DMS153 (cell line): ENCODE data around the gene SLC10A2.

Experiments
- DNase-seq: peaks from one replicate; lab custom pipeline; 2025; lab: John Stamatoyannopoulos, UW

Gene SLC10A2

GRCh38 chr13:103046676-103047075 lies 19.5 kb downstream of the SLC10A2 start:
- DNase-seq, result no peak

GRCh38 chr13:103044056-103044455 lies 22.2 kb downstream of the SLC10A2 start:
- DNase-seq, result no peak

- DNase-seq, result no peak
Observed at GRCh38 chr13:103040006-103040405, 26.2 kb downstream of the SLC10A2 start.

DNA sequence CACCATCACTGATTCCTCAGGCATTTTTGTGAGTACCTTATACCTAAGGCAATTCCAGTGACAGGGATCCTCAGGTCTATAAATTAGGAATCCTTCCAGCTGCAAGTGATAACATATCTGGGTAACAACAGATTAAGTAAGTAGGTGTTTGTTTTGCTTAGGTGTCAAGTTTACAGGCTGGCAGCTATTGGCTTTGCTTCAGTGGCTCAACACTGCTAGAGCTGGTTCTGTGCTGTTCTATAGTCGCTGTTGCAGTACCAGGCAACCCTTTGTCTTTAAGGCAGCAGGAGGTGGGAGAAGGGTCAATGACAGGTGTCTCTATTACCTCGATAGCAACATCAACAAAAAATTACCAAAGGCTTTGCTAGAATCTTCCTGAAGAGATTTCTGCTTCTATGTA lies 27.0 kb downstream of the SLC10A2 start:
- no peak for DNase-seq

GRCh38 chr13:103036268-103036667 lies 29.9 kb downstream of the SLC10A2 start:
- DNase-seq, result no peak

DNA sequence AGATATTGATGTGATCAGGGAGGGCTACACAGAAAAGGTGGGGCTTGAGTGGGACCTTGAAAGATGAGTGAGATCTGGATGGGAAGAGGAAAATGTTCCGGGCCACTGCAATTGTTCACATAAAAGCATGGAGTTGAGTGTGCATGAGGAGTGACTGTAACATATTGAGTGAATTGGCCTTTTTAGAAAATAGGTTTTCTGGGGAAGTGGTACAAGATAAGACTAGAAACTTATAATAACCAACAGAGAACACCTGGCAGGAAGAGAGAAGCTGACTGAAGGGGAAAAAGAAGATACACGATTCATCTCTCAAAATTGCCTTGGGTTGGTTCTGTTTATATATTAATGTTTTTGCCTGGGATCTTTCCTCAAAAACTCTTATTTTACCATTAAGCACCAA lies 32.2 kb downstream of the SLC10A2 start:
- DNase-seq, result no peak

- no peak for DNase-seq
Observed at GRCh38 chr13:103031332-103031873, 34.8 kb downstream of the SLC10A2 start.

DNA sequence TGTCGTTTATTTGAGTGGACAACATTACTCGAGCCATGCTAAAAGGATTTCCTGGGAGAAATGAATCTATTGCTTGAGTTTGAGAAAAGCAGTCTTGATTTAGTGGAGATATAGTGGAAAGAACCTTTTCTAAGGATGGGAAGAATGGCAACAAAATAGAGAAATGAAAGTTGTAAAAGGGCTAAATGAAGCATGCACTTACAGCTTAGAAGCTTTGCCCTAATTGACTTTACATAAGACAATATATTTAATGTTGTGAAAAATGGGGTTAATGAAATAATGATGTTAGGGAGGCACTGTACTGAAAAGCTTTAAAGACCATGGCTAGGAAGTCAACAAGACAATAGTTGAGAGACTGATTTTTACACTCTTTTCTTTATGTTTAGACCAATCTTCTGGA lies 35.4 kb downstream of the SLC10A2 start:
- DNase-seq, result no peak

GRCh38 chr13:103029798-103030197 lies 36.4 kb downstream of the SLC10A2 start:
- no peak for DNase-seq

- no peak for DNase-seq
Observed at GRCh38 chr13:103022336-103022735, 43.9 kb downstream of the SLC10A2 start.

DNA sequence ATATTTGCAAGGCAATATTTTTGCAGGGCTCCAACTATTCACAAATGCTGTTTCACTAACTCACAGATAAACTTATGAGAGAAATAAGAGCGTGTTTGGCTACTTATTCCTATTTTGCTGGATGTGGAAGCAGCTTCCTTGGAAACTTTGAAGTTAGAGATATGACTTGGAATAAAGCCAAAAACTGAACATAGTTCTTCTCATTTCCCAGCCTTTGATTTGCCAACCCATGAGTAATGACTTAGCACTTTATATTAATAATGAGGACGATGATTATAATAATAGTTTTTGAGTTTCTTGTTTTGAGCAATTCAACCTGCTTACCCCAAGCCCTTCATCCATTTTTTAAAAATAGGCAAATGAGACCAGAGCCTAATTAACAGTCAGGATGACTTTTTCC lies 47.7 kb downstream of the SLC10A2 start:
- no peak for DNase-seq

- no peak for DNase-seq
Observed at GRCh38 chr13:103012646-103013045, 53.6 kb downstream of the SLC10A2 start.

GRCh38 chr13:103009051-103009840 lies 57.0 kb downstream of the SLC10A2 start:
- DNase-seq, result no peak

DNA sequence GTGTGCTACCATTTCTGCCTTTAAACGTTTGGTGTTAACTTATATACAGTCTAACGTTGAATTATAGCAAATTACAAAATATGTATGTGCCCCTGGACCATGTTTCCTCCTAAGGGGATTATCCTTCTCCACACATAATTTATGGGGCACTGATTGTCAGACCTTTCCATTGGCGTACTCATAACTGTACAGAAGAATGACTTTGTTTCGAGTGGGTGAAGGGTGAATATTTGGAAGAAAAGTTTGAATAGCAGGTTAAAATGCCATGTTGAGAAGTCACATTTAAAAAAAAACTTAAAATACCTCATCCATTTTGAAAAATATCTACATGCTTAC lies 58.8 kb downstream of the SLC10A2 start:
- DNase-seq, result no peak

DNA sequence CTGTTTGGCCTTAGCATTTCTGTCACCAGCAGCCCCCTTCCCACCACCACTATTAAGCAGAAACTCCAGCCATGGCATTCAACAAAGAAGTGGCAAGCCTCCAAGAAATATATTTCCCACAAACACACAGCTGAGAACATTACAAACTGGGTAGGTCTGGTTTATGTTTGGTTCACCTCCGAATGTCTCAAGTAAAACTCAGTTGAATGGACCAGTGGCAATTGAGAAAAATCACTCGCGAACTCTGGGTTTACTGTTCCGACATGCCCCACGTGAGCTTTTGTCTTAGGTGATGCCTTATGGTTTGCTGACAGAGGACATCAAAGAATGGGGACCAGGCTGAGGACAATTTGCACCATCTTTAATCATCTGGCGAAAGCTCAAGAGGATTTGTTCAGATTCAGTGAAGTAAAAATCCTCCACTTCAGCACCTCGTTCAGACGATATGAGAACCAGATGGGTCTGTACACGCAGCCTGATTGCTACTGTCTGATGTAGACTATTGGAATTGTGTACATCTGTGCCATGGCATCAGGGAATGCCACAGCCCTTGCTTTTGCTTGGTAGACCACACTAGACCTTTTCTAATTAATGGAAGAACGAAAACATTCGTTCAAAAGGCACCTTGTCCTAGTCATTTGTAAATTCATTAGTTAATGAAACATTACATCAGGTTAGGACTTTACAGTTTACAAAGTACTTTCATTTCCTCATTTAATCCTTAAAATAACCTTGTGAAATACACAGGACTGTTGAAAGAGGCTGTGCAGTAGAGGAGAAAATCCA lies 59.4 kb downstream of the SLC10A2 start:
- DNase-seq, result no peak

DNA sequence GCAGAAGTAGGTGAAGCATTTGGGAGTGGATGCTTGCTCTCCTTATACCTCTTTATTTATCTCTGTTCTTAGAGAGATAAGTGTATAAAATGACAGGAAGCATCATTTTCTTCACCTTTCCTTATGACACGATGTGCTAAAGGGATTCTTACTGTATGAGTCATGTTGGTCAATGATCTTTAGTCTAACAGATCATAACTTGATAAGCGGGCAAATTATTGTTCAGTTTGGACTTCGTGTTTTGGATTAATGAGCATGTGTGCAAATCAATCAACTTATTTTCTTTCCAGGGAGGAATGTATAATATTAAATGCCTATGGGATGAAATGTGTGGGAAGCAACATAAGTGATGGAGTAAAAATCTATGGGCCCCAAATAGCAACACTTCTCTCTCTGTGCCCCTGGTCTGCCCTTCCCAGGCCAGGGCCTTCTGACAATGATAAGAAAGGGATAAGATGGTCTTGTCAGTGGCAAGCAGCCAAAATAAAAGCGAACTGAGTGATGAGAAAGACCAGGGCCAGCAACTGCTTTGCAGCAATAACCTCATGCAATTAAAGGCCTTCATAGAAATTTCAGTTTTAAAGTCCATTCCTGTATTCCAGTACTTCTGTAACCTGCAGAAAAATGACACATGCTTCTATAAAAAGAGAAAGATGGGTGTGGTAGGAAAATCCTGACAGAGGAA lies 61.4 kb downstream of the SLC10A2 start:
- DNase-seq, result no peak

GRCh38 chr13:103003631-103004030 lies 62.6 kb downstream of the SLC10A2 start:
- DNase-seq, result no peak

DNA sequence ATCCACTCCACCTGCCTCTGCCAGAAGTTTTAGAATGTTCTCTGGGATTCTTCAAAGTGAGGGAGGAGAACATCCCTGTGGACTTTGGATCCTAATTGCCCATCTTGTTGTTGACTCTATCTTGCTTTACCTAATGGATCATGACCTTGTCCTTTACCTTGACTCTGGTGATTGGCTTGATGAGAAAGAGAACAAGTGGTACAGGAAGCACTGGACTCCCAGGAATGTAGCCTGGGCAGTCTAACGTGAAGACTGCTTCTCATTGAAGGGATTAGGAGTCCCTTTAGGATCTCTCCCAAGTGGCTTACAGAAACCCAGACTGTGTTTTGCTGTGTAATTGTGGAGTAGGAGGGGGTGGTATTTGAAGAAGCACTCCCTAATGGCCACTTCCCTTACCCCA lies 63.9 kb downstream of the SLC10A2 start:
- no peak for DNase-seq

- DNase-seq, result no peak
Observed at GRCh38 chr13:103000157-103000556, 66.1 kb downstream of the SLC10A2 start.

GRCh38 chr13:102999499-102999898 lies 66.7 kb downstream of the SLC10A2 start:
- no peak for DNase-seq
